GM12878 (cell line): Measurements from ENCODE around the gene PAQR9. TPM values are rescaled to one million over a fixed set of nuclear protein-coding genes. Genes with fewer than 3 reads are reported as not detected.
A peak's percentile ranks its signal among the peaks of the same experiment; 100 is the strongest.

Experiments used
- ATAC-seq: fragments of 200-7000 bp; cut with Tn5 transposase; 3 replicates; pipeline ENCODE4 v1.9.1; 2020; ENCODE audit warnings: mild to moderate bottlenecking, moderate library complexity
- BruUV-seq: library from RNA; stranded (reverse); fragments of 400-500 nt; replicated peaks from 2 replicates; lab custom pipeline; 2021; lab: Mats Ljungman, UMichigan
- CTCF ChIA-PET: fragments of 300-600 bp; sonication (Branson Sonifier 250); formaldehyde crosslinking; extraction: SDS; loops from one replicate; lab custom pipeline; 2021; ENCODE audit warnings: inconsistent platforms; lab: Yijun Ruan, JAX
- POLR2A ChIA-PET: fragments of 350-600 bp; formaldehyde crosslinking; extraction: SDS; loops from one replicate; lab custom pipeline; 2021; ENCODE audit warnings: inconsistent platforms; lab: Charles Lee
- RAD21 ChIA-PET: fragments of 300-600 bp; sonication (Branson Sonifier 250); formaldehyde crosslinking; loops from one replicate; lab custom pipeline; 2023; ENCODE audit warnings: antibody characterized with exemption; ENCODE audit not compliant: unreplicated experiment; lab: Charles Lee
- SMC1A ChIA-PET: fragments of 300-600 bp; sonication (Branson Sonifier 250); formaldehyde crosslinking; loops from one replicate; lab custom pipeline; 2023; ENCODE audit not compliant: unreplicated experiment, uncharacterized antibody; lab: Charles Lee
- DNase-seq: peaks from one replicate; pipeline ENCODE4 v3.0.0-alpha.2; 2011; ENCODE audit warnings: low read depth, low spot score
- FAIRE-seq: peaks from 3 replicates; lab custom pipeline; 2011; peaks lifted over from hg19 to GRCh38; lab: Jason Lieb, UNC
- H2AFZ ChIP-seq: 2 replicates; pipeline ENCODE4 v1.6.0; 2011; ENCODE audit warnings: low read depth, low read length, control low read depth; ENCODE audit not compliant: control insufficient read depth
- H3K27ac ChIP-seq: 2 replicates; pipeline ENCODE4 v1.5.1; 2011; ENCODE audit warnings: control low read depth; ENCODE audit not compliant: control insufficient read depth, insufficient read depth
- H3K27me3 ChIP-seq, 2 experiments: replicated peaks in 1 of 2; 2 replicates each; pipeline versions ENCODE4 v1.6.0 to v1.6.1; 2011; ENCODE audit warnings: low read length in 1 of 2; ENCODE audit not compliant: control insufficient read depth in 2 of 2, insufficient read depth in 2 of 2
- H3K36me3 ChIP-seq, 2 experiments: 2 replicates each; pipeline ENCODE4 v1.5.1; 2011; ENCODE audit warnings: low read length in 1 of 2; ENCODE audit not compliant: control insufficient read depth in 2 of 2, insufficient read depth in 2 of 2
- H3K4me1 ChIP-seq: 2 replicates; pipeline ENCODE4 v1.6.1; 2011; ENCODE audit warnings: mild to moderate bottlenecking, low read length, moderate library complexity, mixed read lengths; ENCODE audit not compliant: control insufficient read depth, insufficient read depth
- H3K4me2 ChIP-seq: 2 replicates; pipeline ENCODE4 v1.6.0; 2011; ENCODE audit warnings: control low read depth; ENCODE audit not compliant: control insufficient read depth, insufficient read depth
- H3K4me3 ChIP-seq: fragments of 200-600 bp; sonication (generic); 2 replicates; pipeline ENCODE4 v1.5.1; 2016
- H3K79me2 ChIP-seq: 2 replicates; pipeline ENCODE4 v1.6.0; 2011; ENCODE audit warnings: low read length; ENCODE audit not compliant: control insufficient read depth, insufficient read depth
- H3K9ac ChIP-seq: 2 replicates; pipeline ENCODE4 v1.8.0; 2011; ENCODE audit warnings: low read length, control low read depth, mixed read lengths; ENCODE audit not compliant: control insufficient read depth, insufficient read depth
- H3K9me3 ChIP-seq: replicated peaks from 3 replicates; pipeline ENCODE4 v1.5.1; 2011; ENCODE audit warnings: mild to moderate bottlenecking, low read length; ENCODE audit not compliant: control insufficient read depth, insufficient read depth
- H4K20me1 ChIP-seq: 2 replicates; pipeline ENCODE4 v1.6.0; 2011; ENCODE audit not compliant: control insufficient read depth, insufficient read depth
- ATF7 ChIP-seq: fragments of 450-650 bp; IDR thresholded peaks from 2 replicates; pipeline ENCODE4 v1.6.1; 2016; ENCODE audit warnings: low read depth, mild to moderate bottlenecking
- E4F1 ChIP-seq: fragments of 450-650 bp; IDR thresholded peaks from 2 replicates; pipeline ENCODE4 v1.6.1; 2018; ENCODE audit warnings: borderline replicate concordance, mild to moderate bottlenecking; ENCODE audit not compliant: partially characterized antibody
- JUND ChIP-seq: IDR thresholded peaks from 2 replicates; pipeline ENCODE4 v1.6.1; 2012; ENCODE audit warnings: low read depth, mild to moderate bottlenecking, low read length, improper control_type of control experiment, moderate library complexity
- RAD21 ChIP-seq: IDR thresholded peaks from 2 replicates; pipeline ENCODE4 v1.6.1; 2011; ENCODE audit warnings: mild to moderate bottlenecking, low read depth, low read length, moderate library complexity; ENCODE audit not compliant: insufficient read depth
- ZBTB40 ChIP-seq: fragments of 450-650 bp; IDR thresholded peaks from 2 replicates; pipeline ENCODE4 v1.6.1; 2016; ENCODE audit warnings: mild to moderate bottlenecking, moderate library complexity, borderline replicate concordance
- ZNF384 ChIP-seq: IDR thresholded peaks from 2 replicates; pipeline ENCODE4 v1.6.1; 2012; ENCODE audit warnings: low read depth, mild to moderate bottlenecking, low read length, improper control_type of control experiment, borderline replicate concordance
- WGBS: methylation state at CpG from one replicate; pipeline ENCODE4 v1.1.6; 2016; ENCODE audit warnings: low lambda C conversion rate; ENCODE audit not compliant: insufficient replicate concordance, insufficient coverage; ENCODE audit errors: missing lambda C conversion rate; 5-methylcytosine and 5-hydroxymethylcytosine counted together
- in situ Hi-C: fragments of 300-500 bp; cut with MboI; formaldehyde crosslinking; loops from 9 replicates; pipeline ENCODE4 v1.14.3; 2018; ENCODE audit warnings: mixed read lengths
- intact Hi-C: fragments of 100-400 bp; cut with micrococcal nuclease; formaldehyde crosslinking; loops from one replicate; pipeline ENCODE4 v1.14.2; 2022; ENCODE audit not compliant: unreplicated experiment
- polyA plus RNA-seq, 11 experiments: library from polyadenylated mRNA; depleted of rRNA in 4 of 11; unstranded in 6 of 11; stranded (reverse) in 5 of 11; fragments of >200 nt; fragmentation: Nextera tagmentation in 4 of 11; fragmentation: Illumina TruSeq in 1 of 11; extraction: Ambion mirVana in 4 of 11; extraction: Trizol in 1 of 11; gene quantifications; 1 replicate in 1 of 11; 2 replicates in 10 of 11; pipeline versions ENCODE4 v1.2.1 to v1.2.3, GENCODE V29; 2011 to 2016; ENCODE audit warnings: inconsistent platforms in 2 of 11, missing spikeins in 2 of 11, low read depth in 1 of 11
- total RNA-seq, 4 experiments: library from RNA; depleted of rRNA in 3 of 4; stranded (reverse); fragments of >200 nt in 3 of 4; fragmentation: Illumina TruSeq in 1 of 4; extraction: Trizol in 1 of 4; gene quantifications; 2 replicates each; pipeline versions ENCODE4 v1.2.1 to v1.2.3, GENCODE V29; 2013 to 2021
- TF ChIP-seq, protein P1 (sequence below): fragments of 450-650 bp; formaldehyde crosslinking; IDR thresholded peaks from 2 replicates; pipeline ENCODE4 v1.4.0; 2020; ENCODE audit warnings: mild to moderate bottlenecking, moderate library complexity
- TF ChIP-seq, protein P2 (sequence below): IDR thresholded peaks from 2 replicates; pipeline ENCODE4 v1.6.1; 2011; ENCODE audit warnings: low read depth, mild to moderate bottlenecking, low read length, moderate library complexity, borderline replicate concordance; ENCODE audit errors: extremely low read depth
- TF ChIP-seq, protein P3 (sequence below): fragments of 450-650 bp; conservative IDR thresholded peaks from 2 replicates; pipeline ENCODE4 v1.6.1; 2017; ENCODE audit warnings: mild to moderate bottlenecking, moderate library complexity

Gene PAQR9
- total and polyA plus RNA-seq, 10 of the 15 experiments (the other 5 are each of a cell fraction or from before 2014, with no cell fraction given) = not detected

DNA sequence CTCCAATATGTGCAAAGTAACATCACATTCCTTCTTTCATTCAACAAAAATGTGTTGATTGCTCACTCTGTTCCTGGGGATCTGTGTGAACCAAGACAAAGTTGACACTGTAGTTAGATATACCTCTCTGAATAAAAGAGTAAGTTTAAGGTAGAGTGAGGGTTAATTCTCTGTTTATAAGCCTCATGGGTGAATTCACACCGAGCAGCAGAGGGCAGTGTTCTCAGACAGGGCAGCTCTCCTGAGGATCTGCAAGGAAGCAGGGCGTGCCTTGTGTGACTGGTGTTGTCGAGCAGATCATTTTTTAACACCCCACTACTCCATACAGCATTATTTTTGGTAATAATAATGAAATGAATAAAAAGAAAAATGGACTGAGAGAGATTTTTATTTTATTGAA is 34.4 kb downstream of the PAQR9 start:
- Histone ChIP-seq H3K36me3 (no peaks in the 10 kb centered on the region), H2AFZ (no peak overlapping the region), H3K9me3 (no peaks in the 10 kb centered on the region; the same call in 2 of the 3 replicates), H3K27ac (no peak overlapping the region), H3K4me2 (no peak overlapping the region), H3K9ac (no peak overlapping the region), H3K27me3 (no peaks in the 10 kb centered on the region), H4K20me1 (no peaks in the 10 kb centered on the region), H3K4me3 (no peak overlapping the region), H3K79me2 (no peaks in the 10 kb centered on the region), H3K4me1 (no peaks in the 10 kb centered on the region)
- SMC1A ChIA-PET = interaction anchor here (0.6 to 1.0 kb wide), 3 partner anchors 27 to 61 kb away, joined by 3 to 4 read pairs (median 3); no protein-coding TSS in a partner anchor
- FAIRE-seq (peak; percentile 86), ATAC-seq (peak; percentile 92), DNase-seq (no peak)
- 2% methylated on average over 3 of the region's 3 CpGs for WGBS
- in situ Hi-C loops = no loop called here
- BruUV-seq = no TSS peak
- RAD21 ChIA-PET = interaction anchor here (1.6 to 4.2 kb wide), 2 partner anchors 58 to 64 kb away, joined by 5 to 15 read pairs; no protein-coding TSS in a partner anchor
- CTCF ChIA-PET = interaction anchor here (1.2 to 3.3 kb wide), 4 partner anchors 11 to 100 kb away, joined by 3 to 25 read pairs (median 14); no protein-coding TSS in a partner anchor
- intact Hi-C loops = loop anchor here (1.0 kb wide), 1 partner anchor 65 kb away; no protein-coding TSS in a partner anchor
- POLR2A ChIA-PET = no interaction called here
- TF ChIP-seq ATF7 = no peak
- TF ChIP-seq, protein P1, sequence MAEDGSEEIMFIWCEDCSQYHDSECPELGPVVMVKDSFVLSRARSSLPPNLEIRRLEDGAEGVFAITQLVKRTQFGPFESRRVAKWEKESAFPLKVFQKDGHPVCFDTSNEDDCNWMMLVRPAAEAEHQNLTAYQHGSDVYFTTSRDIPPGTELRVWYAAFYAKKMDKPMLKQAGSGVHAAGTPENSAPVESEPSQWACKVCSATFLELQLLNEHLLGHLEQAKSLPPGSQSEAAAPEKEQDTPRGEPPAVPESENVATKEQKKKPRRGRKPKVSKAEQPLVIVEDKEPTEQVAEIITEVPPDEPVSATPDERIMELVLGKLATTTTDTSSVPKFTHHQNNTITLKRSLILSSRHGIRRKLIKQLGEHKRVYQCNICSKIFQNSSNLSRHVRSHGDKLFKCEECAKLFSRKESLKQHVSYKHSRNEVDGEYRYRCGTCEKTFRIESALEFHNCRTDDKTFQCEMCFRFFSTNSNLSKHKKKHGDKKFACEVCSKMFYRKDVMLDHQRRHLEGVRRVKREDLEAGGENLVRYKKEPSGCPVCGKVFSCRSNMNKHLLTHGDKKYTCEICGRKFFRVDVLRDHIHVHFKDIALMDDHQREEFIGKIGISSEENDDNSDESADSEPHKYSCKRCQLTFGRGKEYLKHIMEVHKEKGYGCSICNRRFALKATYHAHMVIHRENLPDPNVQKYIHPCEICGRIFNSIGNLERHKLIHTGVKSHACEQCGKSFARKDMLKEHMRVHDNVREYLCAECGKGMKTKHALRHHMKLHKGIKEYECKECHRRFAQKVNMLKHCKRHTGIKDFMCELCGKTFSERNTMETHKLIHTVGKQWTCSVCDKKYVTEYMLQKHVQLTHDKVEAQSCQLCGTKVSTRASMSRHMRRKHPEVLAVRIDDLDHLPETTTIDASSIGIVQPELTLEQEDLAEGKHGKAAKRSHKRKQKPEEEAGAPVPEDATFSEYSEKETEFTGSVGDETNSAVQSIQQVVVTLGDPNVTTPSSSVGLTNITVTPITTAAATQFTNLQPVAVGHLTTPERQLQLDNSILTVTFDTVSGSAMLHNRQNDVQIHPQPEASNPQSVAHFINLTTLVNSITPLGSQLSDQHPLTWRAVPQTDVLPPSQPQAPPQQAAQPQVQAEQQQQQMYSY = no peak
- no peak for TF ChIP-seq JUND
- TF ChIP-seq, protein P2, sequence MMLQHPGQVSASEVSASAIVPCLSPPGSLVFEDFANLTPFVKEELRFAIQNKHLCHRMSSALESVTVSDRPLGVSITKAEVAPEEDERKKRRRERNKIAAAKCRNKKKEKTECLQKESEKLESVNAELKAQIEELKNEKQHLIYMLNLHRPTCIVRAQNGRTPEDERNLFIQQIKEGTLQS = no peak
- no peak for TF ChIP-seq ZNF384
- peak; percentile 65 for TF ChIP-seq RAD21
- no peak for TF ChIP-seq ZBTB40
- no peak for TF ChIP-seq E4F1
- TF ChIP-seq, protein P3, sequence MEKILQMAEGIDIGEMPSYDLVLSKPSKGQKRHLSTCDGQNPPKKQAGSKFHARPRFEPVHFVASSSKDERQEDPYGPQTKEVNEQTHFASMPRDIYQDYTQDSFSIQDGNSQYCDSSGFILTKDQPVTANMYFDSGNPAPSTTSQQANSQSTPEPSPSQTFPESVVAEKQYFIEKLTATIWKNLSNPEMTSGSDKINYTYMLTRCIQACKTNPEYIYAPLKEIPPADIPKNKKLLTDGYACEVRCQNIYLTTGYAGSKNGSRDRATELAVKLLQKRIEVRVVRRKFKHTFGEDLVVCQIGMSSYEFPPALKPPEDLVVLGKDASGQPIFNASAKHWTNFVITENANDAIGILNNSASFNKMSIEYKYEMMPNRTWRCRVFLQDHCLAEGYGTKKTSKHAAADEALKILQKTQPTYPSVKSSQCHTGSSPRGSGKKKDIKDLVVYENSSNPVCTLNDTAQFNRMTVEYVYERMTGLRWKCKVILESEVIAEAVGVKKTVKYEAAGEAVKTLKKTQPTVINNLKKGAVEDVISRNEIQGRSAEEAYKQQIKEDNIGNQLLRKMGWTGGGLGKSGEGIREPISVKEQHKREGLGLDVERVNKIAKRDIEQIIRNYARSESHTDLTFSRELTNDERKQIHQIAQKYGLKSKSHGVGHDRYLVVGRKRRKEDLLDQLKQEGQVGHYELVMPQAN = no peak
